Left cardiac atrium (tissue), 4 donors: ENCODE data around the gene MAP2K3. TPM values are rescaled to one million over a fixed set of nuclear protein-coding genes. Genes with fewer than 3 reads are reported as not detected.
A peak's percentile ranks its signal among the peaks of the same experiment; 100 is the strongest.

Source experiments
- ATAC-seq, 2 donors: fragments of 200-7000 bp; cut with Tn5 transposase; one replicate each; pipeline ENCODE4 v1.9.1; 2020; ENCODE audit warnings: mild to moderate bottlenecking in 2 of 2, moderate library complexity in 2 of 2
- DNase-seq: peaks from one replicate; pipeline ENCODE4 v3.0.0-alpha.2; 2020
- intact Hi-C, 2 donors: fragments of 100-400 bp; cut with DNase I; formaldehyde crosslinking; loops; one replicate each; pipeline versions ENCODE4 v1.14.1 to v1.15.1; 2022 to 2023
- total RNA-seq, 2 donors: library from RNA; stranded (reverse); fragmentation: NEBNext Ultra II Directional; extraction: Animal tissue kit (Norgen Biotek cat#: 25700); gene quantifications; one replicate each; pipeline ENCODE4 v1.2.1, GENCODE V29; 2021
- donor health status: DM: no; HTN: yes; CAD: no.
- donor health status: DM: no; HTN: yes; CAD: no; lungs with severe emphysema.
- donor health status: DM: yes; HTN: yes; CAD: no.
- donor health status: Dilated cardiomyopathy.

The MAP2K3 gene
- total RNA-seq, 2 donors from 2014 or later = 38.9 to 64.7 TPM

- DNase-seq (no peak), ATAC-seq (no peak)
- intact Hi-C loops = no loop called here
Observed at GRCh38 chr17:21291862-21292261, 7.4 kb downstream of the MAP2K3 start.

- DNase-seq (no peak), ATAC-seq (no peak)
- intact Hi-C loops = no loop called here
Observed at GRCh38 chr17:21292867-21293830, 8.6 kb downstream of the MAP2K3 start.

- no peak for ATAC-seq
- no peak for DNase-seq
- intact Hi-C loops = no loop called here
Observed at GRCh38 chr17:21293831-21294210, 9.3 kb downstream of the MAP2K3 start.

- DNase-seq (no peak), ATAC-seq (no peak)
- intact Hi-C loops = no loop called here
Observed at GRCh38 chr17:21294321-21295035, 10.0 kb downstream of the MAP2K3 start.

GRCh38 chr17:21295036-21295952 lies 10.8 kb downstream of the MAP2K3 start:
- intact Hi-C loops = no loop called here
- ATAC-seq (peak; percentile 11 to 45), DNase-seq (peak; percentile 61)

GRCh38 chr17:21296097-21297025 lies 11.8 kb downstream of the MAP2K3 start:
- intact Hi-C loops = no loop called here
- ATAC-seq (peak; percentile 4 to 36), DNase-seq (no peak)

- intact Hi-C loops = no loop called here
- ATAC-seq = peak in 1 of 2 donors; percentile 6
- DNase-seq = no peak
Observed at GRCh38 chr17:21297026-21297520, 12.6 kb downstream of the MAP2K3 start.

- peak in 1 of 2 donors; percentile 3 for ATAC-seq
- no peak for DNase-seq
- intact Hi-C loops = no loop called here
Observed at GRCh38 chr17:21297597-21297996, 13.1 kb downstream of the MAP2K3 start.

- DNase-seq (no peak), ATAC-seq (no peak)
- intact Hi-C loops = no loop called here
Observed at GRCh38 chr17:21298056-21298982, 13.8 kb downstream of the MAP2K3 start.

GRCh38 chr17:21298983-21299519 lies 14.5 kb downstream of the MAP2K3 start:
- DNase-seq = no peak
- no peak for ATAC-seq
- intact Hi-C loops = no loop called here

- no peak for ATAC-seq
- intact Hi-C loops = no loop called here
- DNase-seq = no peak
Observed at GRCh38 chr17:21299981-21300600, 15.6 kb downstream of the MAP2K3 start.

GRCh38 chr17:21300601-21301571 lies 16.4 kb downstream of the MAP2K3 start:
- intact Hi-C loops = no loop called here
- ATAC-seq = no peak
- DNase-seq = no peak

- DNase-seq (no peak), ATAC-seq (no peak)
- intact Hi-C loops = no loop called here
Observed at GRCh38 chr17:21301593-21302550, 17.4 kb downstream of the MAP2K3 start.
